ENCODE data around the gene NDUFS5. TPM values are rescaled to one million over a fixed set of nuclear protein-coding genes. Genes with fewer than 3 reads are reported as not detected.

Gene NDUFS5
- total RNA-seq (2022; extraction: Qiagen RNA extraction), result 403 to 563 TPM (median 409 TPM) in 5 replicates

GRCh38 chr1:39026051-39026865 is at the start of gene NDUFS5:
NDUFS5 (plus strand) TSS chr1:39026350; CDS start chr1:39028725, 2,375 bp downstream.

GRCh38 chr1:38990738-38991637 is 35.2 kb upstream of the NDUFS5 start, which contains the start of gene AKIRIN1:
AKIRIN1 (plus strand) TSS chr1:38991276; CDS start chr1:38991381, 105 bp downstream.

Other genes starting within 250 kb of the NDUFS5 start
- gene RRAGC, start 166.6 kb upstream of the NDUFS5 start, total RNA-seq (2022; extraction: Qiagen RNA extraction), result 28.6 to 34.1 TPM (median 31.5 TPM) in 5 replicates
- 13.1 to 20.7 TPM (median 13.4 TPM) in 5 replicates for gene MYCBP, start 153.0 kb upstream of the NDUFS5 start, total RNA-seq (2022; extraction: Qiagen RNA extraction)
- gene GJA9, start 144.8 kb upstream of the NDUFS5 start, total RNA-seq (2022; extraction: Qiagen RNA extraction), result 0.05 to 0.06 TPM (median 0.05 TPM) in 3 of 5 replicates, not detected in the others
- 1.9 to 2.3 TPM (median 2.2 TPM) in 5 replicates for gene RHBDL2, start 84.5 kb upstream of the NDUFS5 start, total RNA-seq (2022; extraction: Qiagen RNA extraction)
- gene AKIRIN1, start 35.1 kb upstream of the NDUFS5 start, total RNA-seq (2022; extraction: Qiagen RNA extraction), result 40.7 to 54.9 TPM (median 48.9 TPM) in 5 replicates
- 32.3 to 46.4 TPM (median 34.9 TPM) in 5 replicates for gene MACF1, start 178.3 kb downstream of the NDUFS5 start, total RNA-seq (2022; extraction: Qiagen RNA extraction)

Measured in A549 treated with dexamethasone at 1 μM for 4 hours (cell line).